ENCODE results near the gene PI16.
"Not testable (repeated sequence)": the region's sequence is repeated elsewhere in the genome, so short reads cannot be mapped to it uniquely, and the experiment has no call there.

Gene PI16

DNA sequence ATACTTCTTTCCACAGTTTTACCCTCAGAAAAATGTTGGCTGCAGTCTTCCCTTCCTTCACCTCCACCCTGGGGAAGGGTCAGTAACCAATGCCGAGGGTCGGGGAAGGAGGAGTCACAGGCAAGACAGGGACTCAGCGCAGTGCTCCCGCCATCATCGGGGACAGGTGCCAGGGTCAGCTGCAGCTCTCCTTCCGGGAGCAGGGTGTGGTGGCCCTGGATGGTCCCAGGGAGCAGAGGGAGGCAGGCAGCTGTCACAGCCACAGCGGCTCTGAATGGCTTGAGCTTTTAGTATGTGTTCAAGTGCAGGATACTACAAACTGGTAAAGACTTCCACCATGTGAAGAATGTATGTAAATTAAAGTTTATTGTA, 26.0 kb upstream of the PI16 start:
- DNase-seq (ENCODE audit: low read depth in 4 of 4, low spot score in 1 of 4): no peak

DNA sequence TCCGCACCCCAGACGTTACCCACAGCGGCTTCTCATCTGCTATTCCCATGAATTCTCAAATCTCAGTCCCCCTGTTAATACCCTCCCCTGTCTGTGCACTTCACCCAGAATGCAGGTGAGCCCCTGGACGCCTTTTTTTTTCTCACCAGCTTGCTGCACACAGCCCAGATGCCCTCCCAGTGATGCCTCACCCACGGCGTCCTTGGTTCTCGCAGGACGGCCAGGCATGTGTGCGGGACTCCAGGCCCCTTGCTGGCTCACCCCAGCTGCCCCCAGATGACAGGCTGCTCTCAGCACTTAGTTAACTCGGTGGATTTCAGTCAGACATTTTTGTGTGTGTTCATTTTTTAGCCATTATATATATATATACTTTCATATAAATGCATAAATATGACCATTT, 25.4 kb upstream of the PI16 start:
- DNase-seq (ENCODE audit: low read depth in 4 of 4, low spot score in 1 of 4): no peak

DNA sequence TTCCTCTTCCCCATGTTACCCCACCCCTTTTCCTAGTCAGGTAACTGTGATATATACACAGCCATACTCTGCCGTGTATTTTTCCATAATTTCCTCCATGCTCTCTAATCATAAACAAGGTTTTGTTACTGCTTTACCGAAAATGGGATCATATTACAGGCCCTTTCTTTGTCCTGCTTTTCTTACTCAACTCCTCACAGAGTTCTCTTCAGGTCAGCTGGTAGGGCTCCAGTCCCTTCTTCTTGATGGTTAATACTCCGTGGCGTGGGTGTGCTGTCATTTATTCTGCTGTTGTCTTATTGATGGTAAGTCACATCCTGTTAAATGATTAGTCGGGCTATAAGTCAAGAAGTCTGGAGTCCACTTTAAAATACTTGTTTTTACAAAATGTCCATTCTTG, 24.9 kb upstream of the PI16 start:
- no peak for DNase-seq (ENCODE audit: low read depth in 4 of 4, low spot score in 1 of 4)

DNA sequence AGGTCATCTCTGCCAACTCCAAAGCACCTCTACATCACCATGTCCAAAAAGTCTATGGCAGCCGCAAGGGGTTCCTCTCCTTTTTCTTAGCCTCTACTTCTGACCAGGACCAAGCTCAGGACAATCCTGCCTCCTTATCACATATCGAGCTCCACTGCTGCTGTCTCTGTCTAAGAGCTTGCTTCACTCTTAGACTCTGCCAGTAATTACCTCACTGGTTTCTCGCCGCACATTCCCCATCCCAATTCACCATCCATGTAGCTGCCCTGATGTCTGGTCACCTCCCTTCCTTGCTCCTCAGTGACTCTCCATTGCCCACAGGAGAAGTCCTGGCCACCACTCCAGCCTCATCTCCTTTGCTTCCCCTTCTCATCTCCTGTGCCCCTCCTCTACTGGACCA, 24.1 kb upstream of the PI16 start:
- no peak for DNase-seq (ENCODE audit: low read depth in 4 of 4, low spot score in 1 of 4)

DNA sequence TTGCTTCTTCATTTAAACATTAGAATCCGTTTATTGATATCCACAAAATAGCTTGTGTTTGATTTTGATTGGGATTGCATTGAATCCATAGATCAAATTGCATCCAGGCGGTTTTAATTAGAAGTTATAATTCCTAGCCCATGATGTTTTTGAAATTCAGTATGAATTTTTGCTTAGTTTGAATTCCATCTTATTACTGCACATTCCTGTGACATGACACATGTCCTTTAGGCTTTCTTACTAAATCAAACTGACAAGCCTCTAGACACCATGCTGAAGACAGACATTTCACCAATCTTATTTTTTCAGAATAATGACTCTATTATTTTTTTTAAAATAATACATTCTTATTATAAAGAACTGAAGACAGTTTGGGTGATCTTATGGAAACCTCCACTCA, 21.4 kb upstream of the PI16 start:
- DNase-seq (ENCODE audit: low read depth in 4 of 4, low spot score in 1 of 4): no peak

DNA sequence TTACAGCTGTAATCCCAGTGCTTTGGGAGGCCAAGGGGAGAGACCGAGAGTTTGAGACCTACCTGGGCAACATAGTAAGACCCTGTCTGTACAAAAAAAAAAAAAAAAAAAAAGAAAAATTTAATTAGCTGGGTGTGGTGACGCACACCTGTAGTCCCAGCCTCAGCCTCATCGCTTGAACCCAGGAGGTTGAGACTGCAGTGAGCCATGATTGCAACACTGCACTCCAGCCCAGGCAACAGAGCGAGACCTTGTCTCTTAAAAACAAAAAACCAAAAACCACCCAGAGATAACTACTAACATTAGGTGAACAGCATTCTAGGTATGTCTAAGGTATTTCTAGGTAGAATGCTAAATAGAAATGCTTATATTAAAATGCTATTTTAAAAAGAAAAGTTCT, 21.0 kb upstream of the PI16 start:
- no peak for DNase-seq (ENCODE audit: low read depth in 4 of 4, low spot score in 1 of 4)

DNA sequence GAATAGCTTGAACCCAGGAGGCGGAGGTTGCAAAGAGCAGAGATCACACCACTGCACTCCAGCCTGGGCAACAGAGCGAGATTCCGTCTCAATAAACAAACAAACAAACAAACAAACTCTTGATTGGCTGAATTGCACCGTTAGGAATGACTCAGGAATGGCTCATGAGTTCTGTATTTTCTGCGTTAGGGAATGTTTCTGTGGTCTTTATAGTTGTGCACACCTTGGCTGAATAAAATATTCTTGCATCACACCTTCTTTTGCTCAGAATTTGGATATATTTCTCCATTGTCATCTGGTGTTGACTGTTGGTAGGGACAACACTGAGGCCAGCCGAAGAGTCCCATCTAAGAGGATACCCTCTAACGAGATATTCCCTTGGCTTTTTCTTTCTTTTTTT, 19.6 kb upstream of the PI16 start:
- DNase-seq (ENCODE audit: low read depth in 4 of 4, low spot score in 1 of 4): no peak

DNA sequence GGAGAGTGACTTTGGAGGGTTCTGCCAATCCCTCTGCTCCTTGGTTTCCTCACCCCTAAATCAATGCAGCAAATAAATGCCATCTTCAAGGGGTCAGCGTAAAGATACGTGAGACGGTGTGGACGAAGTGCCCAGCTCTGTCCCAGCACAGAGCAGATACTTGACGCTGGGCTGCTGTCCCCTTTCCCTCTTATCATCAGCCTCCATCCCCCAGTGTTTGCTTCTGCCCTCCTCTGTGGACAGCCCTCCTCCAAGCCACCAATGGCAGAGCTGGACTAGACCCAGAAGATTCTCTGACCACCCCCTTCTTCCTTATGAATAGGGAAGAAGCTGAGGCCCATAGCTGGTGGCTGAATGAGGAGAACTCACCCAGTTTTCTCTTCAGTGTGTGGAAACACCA, 17.7 kb upstream of the PI16 start:
- DNase-seq (ENCODE audit: low read depth in 4 of 4, low spot score in 1 of 4): no peak

DNA sequence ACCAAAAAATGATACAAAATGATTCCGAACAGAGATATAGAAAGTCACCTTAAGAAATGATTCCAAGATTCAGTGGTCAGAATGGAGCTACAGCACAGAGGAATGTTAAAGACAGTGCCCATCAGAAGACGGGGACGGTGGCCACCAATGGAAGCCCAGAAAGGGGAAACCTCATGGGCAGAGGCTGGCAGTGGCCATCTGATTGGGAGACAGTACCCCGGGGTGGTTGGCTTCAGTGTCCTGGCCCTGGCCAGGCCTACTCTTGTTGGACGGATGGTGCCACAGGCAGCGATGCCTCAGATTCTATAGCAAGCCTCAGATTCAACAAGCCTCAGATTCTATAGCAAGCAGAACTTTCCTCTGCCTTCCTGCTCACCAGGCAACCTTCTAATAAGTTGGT, 16.6 kb upstream of the PI16 start:
- no peak for DNase-seq (ENCODE audit: low read depth in 4 of 4, low spot score in 1 of 4)

DNA sequence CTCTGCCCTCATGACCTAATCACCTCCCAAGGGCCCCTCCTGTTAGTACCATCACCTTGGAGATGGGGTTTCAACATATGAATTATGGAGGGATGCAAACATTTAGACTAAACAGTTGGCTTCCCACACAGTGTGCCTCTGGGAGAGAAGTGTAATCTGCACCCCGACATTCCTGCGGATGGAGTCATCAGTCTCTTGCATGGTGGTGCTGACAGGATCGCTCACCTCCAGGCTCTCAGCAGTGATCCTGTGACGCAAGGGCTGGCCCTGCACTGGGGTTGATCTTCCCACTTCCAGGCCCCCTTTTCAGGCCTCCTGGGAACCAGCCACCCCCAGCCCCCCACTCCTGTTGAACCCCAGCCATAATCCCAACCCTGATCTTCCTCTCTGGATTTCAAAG, 16.0 kb upstream of the PI16 start:
- DNase-seq (ENCODE audit: low read depth in 4 of 4, low spot score in 1 of 4): no peak

DNA sequence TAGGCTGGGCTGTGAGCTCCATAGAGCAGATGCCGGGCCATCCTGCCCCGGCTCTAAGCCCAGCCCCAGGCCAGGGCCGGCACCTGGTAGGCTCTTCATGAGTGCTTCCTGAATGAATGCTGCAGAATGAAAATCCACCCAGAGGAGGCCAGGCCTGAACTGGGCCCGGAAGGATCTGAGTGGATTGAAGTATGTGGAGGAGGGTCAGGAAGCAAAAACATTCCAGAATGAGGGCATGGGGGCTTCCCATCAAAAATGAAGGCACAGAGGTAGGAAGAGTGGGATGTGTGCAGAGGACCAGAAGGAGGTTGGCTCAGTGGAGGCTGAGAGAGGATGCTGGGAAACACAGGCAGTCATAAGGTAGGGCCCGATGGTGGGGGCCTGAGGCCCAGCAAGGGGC, 15.5 kb upstream of the PI16 start:
- not testable (repeated sequence) for DNase-seq (ENCODE audit: low read depth in 4 of 4, low spot score in 1 of 4)

DNA sequence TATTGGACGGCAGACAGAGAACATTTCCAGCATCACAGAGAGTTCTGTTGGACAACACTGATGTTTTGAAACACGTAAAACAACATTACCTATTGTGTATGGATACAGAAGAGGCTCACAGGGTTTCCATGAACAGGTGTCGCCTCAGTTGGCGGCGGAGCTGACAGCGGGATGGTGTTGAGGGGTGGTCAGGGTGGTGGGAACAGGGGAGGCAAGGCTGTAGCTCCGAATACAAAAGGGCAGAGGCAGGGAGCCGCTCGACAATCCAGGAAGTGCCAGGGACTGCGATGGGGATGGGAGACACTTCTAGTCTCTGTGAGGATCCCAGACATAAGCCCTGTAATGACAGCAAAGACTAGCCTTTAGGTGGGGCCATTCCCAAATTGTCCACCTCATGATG, 14.5 kb upstream of the PI16 start:
- DNase-seq (ENCODE audit: low read depth in 4 of 4, low spot score in 1 of 4): no peak

DNA sequence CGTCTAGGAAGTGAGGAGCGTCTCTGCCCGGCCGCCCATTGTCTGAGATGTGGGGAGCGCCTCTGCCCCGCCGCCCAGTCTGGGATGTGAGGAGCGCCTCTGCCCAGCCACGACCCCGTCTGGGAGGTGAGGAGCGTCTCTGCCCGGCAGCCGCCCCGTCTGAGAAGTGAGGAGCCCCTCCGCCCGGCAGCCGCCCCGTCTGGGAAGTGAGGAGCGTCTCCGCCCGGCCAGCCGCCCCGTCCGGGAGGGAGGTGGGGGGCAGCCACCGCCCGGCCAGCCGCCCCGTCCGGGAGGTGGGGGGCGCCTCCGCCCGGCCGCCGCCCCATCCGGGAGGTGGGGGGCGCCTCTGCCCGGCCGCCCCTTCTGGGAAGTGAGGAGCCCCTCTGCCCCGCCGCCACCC, 13.0 kb upstream of the PI16 start:
- not testable (repeated sequence) for DNase-seq (ENCODE audit: low read depth in 4 of 4, low spot score in 1 of 4)

DNA sequence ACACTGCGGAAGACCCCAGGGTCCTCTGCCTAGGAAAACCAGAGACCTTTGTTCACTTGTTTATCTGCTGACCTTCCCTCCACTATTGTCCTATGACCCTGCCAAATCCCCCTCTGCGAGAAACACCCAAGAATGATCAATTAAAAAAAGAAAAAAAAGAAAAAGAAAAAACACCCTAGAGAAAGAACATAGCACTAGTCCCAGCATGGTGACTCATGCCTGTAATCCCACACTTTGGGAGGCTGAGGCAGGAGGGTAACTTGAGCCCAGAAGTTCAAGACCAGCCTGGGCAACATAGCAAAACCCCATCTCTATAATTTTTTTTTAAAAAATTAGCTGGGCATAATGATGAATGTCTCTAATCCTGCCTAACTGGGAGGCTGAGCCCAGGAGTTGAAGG, 12.2 kb upstream of the PI16 start:
- not testable (repeated sequence) for DNase-seq (ENCODE audit: low read depth in 4 of 4, low spot score in 1 of 4)

DNA sequence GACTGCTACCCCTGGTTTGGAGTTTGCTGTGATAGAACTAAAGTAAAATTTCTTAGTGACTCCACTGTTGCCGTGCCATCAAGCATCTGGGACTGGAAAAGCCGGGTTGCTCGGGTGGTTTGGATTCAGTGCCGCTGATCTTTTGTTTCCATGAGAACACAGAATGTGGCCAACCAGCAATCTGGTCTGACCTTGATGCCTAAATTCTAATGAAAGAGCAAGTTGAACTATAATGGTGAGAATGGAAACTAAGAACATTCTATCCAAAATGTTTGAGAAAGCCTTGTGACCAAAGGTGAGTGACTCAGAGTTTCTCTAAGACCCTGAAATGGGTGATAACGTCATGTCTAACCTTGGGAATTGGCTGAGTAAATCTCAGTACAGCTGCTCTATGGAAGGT, 9.9 kb upstream of the PI16 start:
- no peak for DNase-seq (ENCODE audit: low read depth in 4 of 4, low spot score in 1 of 4)

DNA sequence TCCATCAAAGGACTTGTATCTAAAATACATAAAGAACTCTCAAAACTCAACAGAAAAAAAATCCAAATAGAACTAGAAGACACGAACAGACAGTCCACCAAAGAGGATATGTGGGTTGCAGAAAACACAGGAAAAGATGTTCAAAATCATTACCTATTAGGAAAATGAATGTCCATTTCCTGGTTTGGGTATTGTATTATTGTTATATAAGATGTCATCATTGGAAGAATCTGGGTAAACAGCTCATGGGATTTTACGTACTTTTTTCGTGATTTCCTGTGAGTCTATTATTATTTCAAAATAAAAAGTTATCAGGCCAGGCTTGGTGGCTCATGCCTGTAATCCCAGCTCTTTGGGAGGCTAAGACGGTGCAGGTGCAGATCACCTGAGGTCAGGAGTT, 9.2 kb upstream of the PI16 start:
- DNase-seq (ENCODE audit: low read depth in 4 of 4, low spot score in 1 of 4): no peak

DNA sequence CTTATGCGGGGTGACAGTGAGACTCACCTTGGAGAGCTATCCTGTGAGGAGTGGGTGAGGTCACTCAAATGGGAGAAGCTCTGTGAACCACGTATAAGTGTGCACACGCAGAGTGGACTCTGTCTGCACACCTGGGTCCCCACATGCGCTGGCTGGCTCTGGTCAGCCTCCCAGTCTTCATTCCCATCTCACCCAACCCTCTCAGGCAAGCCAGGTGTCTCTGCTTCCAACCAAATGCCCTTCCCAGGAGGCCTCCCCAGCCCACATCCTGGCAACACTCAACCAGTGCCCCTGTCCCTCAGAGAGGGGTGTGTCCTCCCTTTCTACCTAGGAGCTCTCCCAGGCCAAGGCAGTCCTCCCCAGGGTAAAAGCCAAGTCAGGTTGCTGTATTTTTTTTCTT, 8.0 kb upstream of the PI16 start:
- no peak for DNase-seq (ENCODE audit: low read depth in 4 of 4, low spot score in 1 of 4)

DNA sequence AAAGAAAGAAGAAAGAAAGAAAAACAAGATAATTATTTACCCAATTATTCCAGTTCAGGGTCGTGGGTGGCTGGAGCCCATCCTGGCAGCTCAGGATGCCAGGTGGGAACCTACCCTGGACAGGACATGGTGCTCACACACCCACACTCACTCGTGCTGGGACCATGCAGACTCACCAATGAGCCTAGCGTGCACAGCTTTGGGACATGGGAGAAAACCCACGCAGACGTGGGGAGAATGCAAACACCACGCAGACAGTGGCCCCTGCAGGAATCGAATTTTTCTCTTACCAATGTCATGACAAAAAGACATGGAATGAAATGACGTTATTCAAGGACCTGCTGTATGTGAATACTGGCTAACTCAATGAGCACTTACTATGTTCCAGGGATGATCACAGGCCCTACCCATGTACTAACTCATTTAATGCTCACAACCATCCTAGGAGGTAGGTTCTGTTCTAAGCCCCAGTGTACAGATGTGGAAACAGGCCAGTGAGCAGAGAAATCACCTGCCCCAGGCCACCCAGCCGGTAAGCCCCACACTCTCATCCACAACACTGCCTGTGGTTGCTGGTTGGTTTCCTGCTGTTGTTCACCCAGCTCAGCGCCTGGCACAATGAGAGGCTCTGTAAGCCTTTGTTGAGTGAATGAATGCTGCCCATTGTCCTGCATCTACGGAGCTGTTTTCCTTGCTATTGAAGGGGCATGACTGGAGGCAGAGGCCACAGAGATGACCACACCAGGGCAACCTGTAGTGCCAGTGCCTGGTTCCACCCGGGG, 6.8 kb upstream of the PI16 start:
- DNase-seq (ENCODE audit: low read depth in 4 of 4, low spot score in 1 of 4): no peak

DNA sequence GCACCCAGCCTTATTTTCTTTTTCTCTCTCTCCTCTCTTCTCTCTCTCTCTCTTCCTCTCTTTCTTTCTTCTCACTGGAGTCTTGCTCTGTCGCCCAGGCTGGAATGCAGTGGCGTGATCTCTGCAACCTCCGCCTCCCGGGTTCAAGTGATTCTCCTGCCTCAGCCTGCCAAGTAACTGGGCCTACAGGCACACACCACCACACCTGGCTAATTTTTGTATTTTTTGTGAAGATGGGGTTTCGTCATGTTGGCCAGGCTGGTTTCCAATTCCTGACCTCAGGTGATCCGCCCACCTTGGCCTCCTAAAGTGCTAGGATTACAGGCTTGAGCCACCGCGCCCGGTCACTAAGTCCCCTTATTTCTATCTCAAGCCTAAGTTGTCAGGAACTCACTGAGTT, 5.5 kb upstream of the PI16 start:
- not testable (repeated sequence) for DNase-seq (ENCODE audit: low read depth in 4 of 4, low spot score in 1 of 4)

DNA sequence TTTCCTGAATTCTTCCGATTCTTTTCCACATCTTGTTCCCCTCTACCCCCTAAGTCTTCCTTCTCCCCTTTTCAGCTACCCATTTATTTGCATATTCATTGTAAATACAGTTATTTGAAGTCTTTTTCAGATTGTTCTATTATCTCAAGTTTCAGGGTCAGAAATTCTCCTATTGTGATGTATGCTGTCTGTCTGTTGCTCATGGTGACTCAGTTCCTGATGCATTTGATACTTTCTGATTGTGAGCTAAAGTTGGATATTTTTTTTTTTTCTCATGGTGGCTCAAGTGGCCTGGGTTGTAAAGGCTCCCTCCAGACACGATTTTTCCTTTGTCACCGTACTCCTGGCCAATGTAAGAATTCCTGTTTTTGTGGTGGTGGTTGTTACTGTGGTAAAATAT, 4.9 kb upstream of the PI16 start:
- no peak for DNase-seq (ENCODE audit: low read depth in 4 of 4, low spot score in 1 of 4)

DNA sequence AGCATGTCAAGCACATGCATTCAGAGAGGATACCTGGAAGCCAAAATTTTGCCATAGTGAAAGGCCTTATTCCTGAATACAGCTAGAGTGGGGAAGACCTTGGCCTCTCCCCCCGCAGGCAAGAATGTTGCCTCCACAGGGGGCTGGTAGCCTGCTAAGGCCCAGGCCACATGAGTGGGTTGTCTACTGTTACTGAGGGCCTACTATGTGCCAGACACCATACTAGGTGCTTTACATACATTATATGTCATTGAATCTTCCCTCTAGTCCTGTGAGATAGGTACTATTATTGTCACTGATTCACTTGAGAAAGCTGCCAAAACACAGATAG, 642 bp upstream of the PI16 start:
- no peak for DNase-seq (ENCODE audit: low read depth in 4 of 4, low spot score in 1 of 4)

DNA sequence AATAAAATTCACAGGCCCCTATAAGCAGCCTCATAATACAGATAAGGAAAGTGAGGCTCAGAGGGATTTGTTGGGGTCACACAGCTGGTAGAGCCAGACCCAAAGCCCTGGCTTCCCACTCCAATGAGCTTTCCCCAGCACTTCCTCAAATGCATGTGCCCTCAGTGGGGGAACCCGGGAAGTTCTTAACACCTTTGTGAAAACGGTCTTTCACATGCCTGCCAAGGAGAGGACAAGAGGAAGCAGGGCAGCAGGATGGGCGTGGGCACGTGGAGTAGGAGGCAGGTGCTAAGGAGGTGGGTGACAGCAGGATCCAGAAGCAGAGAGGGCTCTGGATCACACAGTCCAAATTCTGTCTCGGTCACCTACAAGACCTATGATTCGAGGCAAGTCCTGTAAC, 598 bp downstream of the PI16 start:
- no peak for DNase-seq (ENCODE audit: low read depth in 4 of 4, low spot score in 1 of 4)

DNA sequence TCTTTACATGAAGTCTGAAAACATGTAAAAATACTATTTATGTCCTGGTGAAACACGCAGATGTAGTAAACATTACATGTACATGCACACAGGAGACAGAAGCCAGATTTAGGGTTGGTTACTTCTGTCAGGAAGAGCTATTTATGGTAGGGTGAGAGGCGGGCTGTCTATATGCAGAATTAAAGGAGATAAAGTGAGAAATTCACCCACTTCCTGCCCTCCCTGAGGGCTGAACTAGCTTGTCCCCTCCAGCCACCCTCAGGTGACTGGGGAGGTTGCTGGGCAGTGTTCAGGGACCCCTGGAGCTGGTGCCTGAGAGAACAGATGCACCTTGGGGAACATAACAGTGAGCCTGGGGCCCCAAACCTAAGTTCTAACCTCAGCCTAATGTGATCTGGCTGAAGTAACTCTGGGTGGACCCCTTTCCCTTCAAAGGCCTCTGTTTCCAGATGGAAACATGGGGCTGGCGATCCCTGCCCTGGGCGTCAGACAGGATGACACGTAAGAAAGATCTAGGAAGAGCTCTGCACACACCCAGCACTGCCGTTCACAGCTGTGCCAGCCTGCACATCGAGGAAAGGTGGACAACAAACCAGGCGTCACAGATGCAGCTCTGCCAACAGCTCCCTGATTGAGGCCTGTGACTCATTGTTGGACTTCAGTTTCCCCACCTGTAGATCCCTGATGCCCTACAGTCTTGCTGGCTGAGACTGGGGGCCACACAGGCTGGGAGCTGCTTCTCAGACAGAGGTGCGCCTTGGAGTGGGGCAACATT, 1.3 kb downstream of the PI16 start:
- DNase-seq (ENCODE audit: low read depth in 4 of 4, low spot score in 1 of 4): no peak
